ENCODE measurements around the gene PTPRO.

Gene PTPRO
- total RNA-seq: 30.4 to 169 (median 95.8) reads per million in 17 experiments

GRCh38 chr12:15322164-15323061, at the start of gene PTPRO:
Gene PTPRO, plus strand, starts transcription at chr12:15322508.
- no peak for DNase-seq

GRCh38 chr12:15273896-15274295, 48.4 kb upstream of the PTPRO start:
- DNase-seq: no peak

GRCh38 chr12:15274561-15274967, 47.7 kb upstream of the PTPRO start:
- no peak for DNase-seq

- peak; percentile 33 to 55 (median 50) for DNase-seq
These were observed 46.1 kb upstream of the PTPRO start for GRCh38 chr12:15276088-15276698.

- no peak for DNase-seq
These were observed 43.3 kb upstream of the PTPRO start for GRCh38 chr12:15278816-15279658.

GRCh38 chr12:15280930-15281329, 41.4 kb upstream of the PTPRO start:
- no peak for DNase-seq

GRCh38 chr12:15289192-15289591, 33.1 kb upstream of the PTPRO start:
- DNase-seq: no peak

- no peak for DNase-seq
These were observed 28.6 kb upstream of the PTPRO start for GRCh38 chr12:15293731-15294130.

GRCh38 chr12:15299947-15300346, 22.4 kb upstream of the PTPRO start:
- no peak for DNase-seq

GRCh38 chr12:15304296-15304695, 18.0 kb upstream of the PTPRO start:
- DNase-seq: no peak

- DNase-seq: no peak
These were observed 15.7 kb upstream of the PTPRO start for GRCh38 chr12:15306605-15307004.

- no peak for DNase-seq
These were observed 15.2 kb upstream of the PTPRO start for GRCh38 chr12:15307079-15307478.

- no peak for DNase-seq
These were observed 3.5 kb upstream of the PTPRO start for GRCh38 chr12:15318841-15319240.

GRCh38 chr12:15320881-15321280, 1.4 kb upstream of the PTPRO start:
- DNase-seq: no peak

- DNase-seq: no peak
These were observed 1.2 kb downstream of the PTPRO start for GRCh38 chr12:15323480-15323879.

GRCh38 chr12:15329891-15330290, 7.6 kb downstream of the PTPRO start:
- no peak for DNase-seq

- no peak for DNase-seq
These were observed 11.9 kb downstream of the PTPRO start for GRCh38 chr12:15334225-15334624.

- DNase-seq: no peak
These were observed 13.7 kb downstream of the PTPRO start for GRCh38 chr12:15335959-15336358.

- no peak for DNase-seq
These were observed 14.7 kb downstream of the PTPRO start for GRCh38 chr12:15336768-15337553.

- no peak for DNase-seq
These were observed 19.1 kb downstream of the PTPRO start for GRCh38 chr12:15341371-15341770.

GRCh38 chr12:15344561-15344960, 22.3 kb downstream of the PTPRO start:
- DNase-seq: no peak

- no peak for DNase-seq
These were observed 24.2 kb downstream of the PTPRO start for GRCh38 chr12:15346488-15346887.
